K562 (cell line): ENCODE results near the gene LHPP. TPM values are rescaled to one million over a fixed set of nuclear protein-coding genes. Genes with fewer than 3 reads are reported as not detected.

Experiments
- ATAC-seq: fragments of 200-7000 bp; cut with Tn5 transposase; 3 replicates; pipeline ENCODE4 v1.9.1; 2020; ENCODE audit warnings: moderate library complexity
- BruUV-seq: library from RNA; stranded (reverse); fragments of 400-500 nt; replicated peaks from 2 replicates; lab custom pipeline; 2021; lab: Mats Ljungman, UMichigan
- CTCF ChIA-PET: fragments of 300-600 bp; formaldehyde crosslinking; extraction: SDS; loops from one replicate; lab custom pipeline; 2021; ENCODE audit warnings: low intra/inter-chr PET ratio; lab: Yijun Ruan, JAX
- POLR2A ChIA-PET: fragments of 300-600, 350-650 bp; sonication (Branson Sonifier 250); formaldehyde crosslinking; extraction: SDS; loops from one replicate; lab custom pipeline; 2021; ENCODE audit warnings: antibody characterized with exemption, inconsistent platforms; lab: Yijun Ruan, JAX
- DNase-seq, 4 experiments: peaks; one replicate each; pipeline versions ENCODE4 v3.0.0 to v3.0.0-alpha.2; 2011 to 2018; ENCODE audit warnings: low spot score in 3 of 4, mixed read lengths in 3 of 4; ENCODE audit errors: extremely low read depth in 1 of 4
- FAIRE-seq: peaks from 2 replicates; lab custom pipeline; 2011; peaks lifted over from hg19 to GRCh38; lab: Jason Lieb, UNC
- H2AFZ ChIP-seq: 2 replicates; pipeline ENCODE4 v1.6.0; 2011; ENCODE audit warnings: low read depth, low read length, control low read depth, inconsistent platforms
- H3K27ac ChIP-seq: fragments of 200-600 bp; 3 replicates; pipeline ENCODE4 v1.8.0; 2011; ENCODE audit warnings: low read depth, mild to moderate bottlenecking, control low read depth, inconsistent platforms, low read length, moderate library complexity, mixed read lengths; ENCODE audit errors: extremely low read depth
- H3K27me3 ChIP-seq, 2 experiments: fragments of 300-600 bp in 1 of 2; 2 replicates in 1 of 2; 3 replicates in 1 of 2; pipeline versions ENCODE4 v1.6.0 to v1.8.0; 2011; ENCODE audit warnings: inconsistent platforms in 2 of 2, low read length in 2 of 2, mild to moderate bottlenecking in 1 of 2, mixed read lengths in 1 of 2, moderate library complexity in 1 of 2; ENCODE audit not compliant: control insufficient read depth in 2 of 2, insufficient read depth in 2 of 2
- H3K36me3 ChIP-seq: fragments of 300-600 bp; 3 replicates; pipeline ENCODE4 v1.8.0; 2011; ENCODE audit warnings: mild to moderate bottlenecking, low read length, inconsistent platforms; ENCODE audit not compliant: control insufficient read depth, insufficient read depth
- H3K4me1 ChIP-seq, 2 experiments: fragments of 200-600 bp in 1 of 2; replicated peaks in 1 of 2; 2 replicates in 1 of 2; 3 replicates in 1 of 2; pipeline versions ENCODE4 v1.5.1 to v1.8.0; 2011; ENCODE audit warnings: inconsistent platforms in 2 of 2, low read length in 2 of 2, mild to moderate bottlenecking in 1 of 2, mixed read lengths in 1 of 2, moderate library complexity in 1 of 2; ENCODE audit not compliant: control insufficient read depth in 2 of 2, insufficient read depth in 2 of 2
- H3K4me2 ChIP-seq: 2 replicates; pipeline ENCODE4 v1.6.1; 2011; ENCODE audit warnings: low read length, control low read depth, inconsistent platforms, mixed read lengths; ENCODE audit not compliant: insufficient read depth
- H3K4me3 ChIP-seq: fragments of 200-600 bp; sonication (generic), shearing (Covaris generic); 2 replicates; pipeline ENCODE4 v1.5.1; 2016; ENCODE audit warnings: control low read depth, inconsistent platforms
- H3K79me2 ChIP-seq: fragments of 200-600 bp; 3 replicates; pipeline ENCODE4 v1.8.0; 2011; ENCODE audit warnings: low read length, inconsistent platforms; ENCODE audit not compliant: control insufficient read depth, insufficient read depth
- H3K9ac ChIP-seq, 2 experiments: 2 replicates each; pipeline versions ENCODE4 v1.6.0 to v1.6.1; 2011; ENCODE audit warnings: low read depth in 2 of 2, low read length in 2 of 2, control low read depth in 1 of 2, inconsistent platforms in 1 of 2, mild to moderate bottlenecking in 1 of 2, mixed read lengths in 1 of 2; ENCODE audit not compliant: insufficient read depth in 1 of 2
- H3K9me1 ChIP-seq: one replicate; pipeline ENCODE4 v1.6.0; 2011; ENCODE audit warnings: inconsistent platforms, mild to moderate bottlenecking, low read length, moderate library complexity; ENCODE audit not compliant: control insufficient read depth, insufficient read depth
- H3K9me3 ChIP-seq: replicated peaks from 2 replicates; pipeline ENCODE4 v1.5.1; 2011; ENCODE audit warnings: low read depth, low read length, inconsistent platforms; ENCODE audit not compliant: control insufficient read depth, insufficient read depth
- H4K20me1 ChIP-seq: replicated peaks from 2 replicates; pipeline ENCODE4 v1.6.1; 2011; ENCODE audit warnings: low read length, inconsistent platforms, mixed read lengths; ENCODE audit not compliant: control insufficient read depth, insufficient read depth
- CXXC5 ChIP-seq: fragments of 250-450 bp; sonication (Bioruptor Pico); IDR thresholded peaks from 2 replicates; pipeline ENCODE4 v1.8.0; 2022; ENCODE audit warnings: inconsistent platforms, mild to moderate bottlenecking, moderate library complexity
- ELF4 ChIP-seq: fragments of 450-650 bp; formaldehyde crosslinking; IDR thresholded peaks from 2 replicates; pipeline ENCODE4 v1.4.0; 2022; ENCODE audit warnings: missing genetic modification characterization
- EWSR1 ChIP-seq: fragments of 450-650 bp; IDR thresholded peaks from 2 replicates; pipeline ENCODE4 v1.6.1; 2018; ENCODE audit warnings: borderline replicate concordance, mild to moderate bottlenecking, low read depth, moderate library complexity; ENCODE audit not compliant: partially characterized antibody
- MAFG ChIP-seq: fragments of 450-650 bp; conservative IDR thresholded peaks from 2 replicates; pipeline ENCODE4 v1.6.1; 2016; ENCODE audit warnings: missing genetic modification characterization, missing compliant biosample characterization
- MIER1 ChIP-seq: fragments of 450-650 bp; IDR thresholded peaks from 2 replicates; pipeline ENCODE4 v1.6.1; 2016; ENCODE audit warnings: antibody characterized with exemption, mild to moderate bottlenecking, low read depth
- MTF1 ChIP-seq: fragments of 250-450 bp; sonication (Bioruptor Pico); IDR thresholded peaks from 2 replicates; pipeline ENCODE4 v1.9.0; 2021; ENCODE audit warnings: moderate library complexity, mild to moderate bottlenecking, inconsistent platforms, borderline replicate concordance
- RBM39 ChIP-seq: fragments of 200-400 bp; formaldehyde crosslinking; optimal IDR thresholded peaks from 2 replicates; pipeline ENCODE3; 2018; ENCODE audit warnings: low read depth, low read length
- SNRNP70 ChIP-seq: fragments of 200-400 bp; formaldehyde crosslinking; optimal IDR thresholded peaks from 2 replicates; pipeline ENCODE3; 2017; ENCODE audit warnings: low read depth, low read length
- ZFP36 ChIP-seq: fragments of 150-350 bp; IDR thresholded peaks from 2 replicates; pipeline ENCODE4 v1.6.1; 2018; ENCODE audit warnings: low read length, low read depth; ENCODE audit not compliant: partially characterized antibody
- WGBS: fragments of 100-300 bp; shearing (Covaris generic); methylation state at CpG from one replicate; pipeline ENCODE4 v1.1.6; 2016; ENCODE audit warnings: low coverage, mixed read lengths; ENCODE audit not compliant: insufficient coverage; ENCODE audit errors: missing lambda C conversion rate; 5-methylcytosine and 5-hydroxymethylcytosine counted together
- in situ Hi-C: fragments of 300-500 bp; cut with MboI; formaldehyde crosslinking; loops from 4 replicates; pipeline ENCODE4 v1.15.0; 2018; ENCODE audit warnings: inconsistent platforms, mixed read lengths
- intact Hi-C: fragments of 100-400 bp; cut with micrococcal nuclease; formaldehyde crosslinking; loops from 2 replicates; pipeline ENCODE4 v1.14.2; 2022
- polyA plus RNA-seq, 8 experiments: library from polyadenylated mRNA; depleted of rRNA in 4 of 8; stranded (reverse) in 5 of 8; unstranded in 3 of 8; fragments of >200 nt; fragmentation: Nextera tagmentation in 2 of 8; fragmentation: Illumina TruSeq in 1 of 8; extraction: Ambion mirVana in 2 of 8; extraction: Trizol in 1 of 8; gene quantifications; 2 replicates each; pipeline versions ENCODE4 v1.2.1 to v1.2.3, GENCODE V29; 2011 to 2014; ENCODE audit warnings: inconsistent platforms in 1 of 8, missing spikeins in 1 of 8
- total RNA-seq, 7 experiments: library from RNA; depleted of rRNA in 6 of 7; stranded (reverse); fragments of >200 nt in 6 of 7; fragmentation: Illumina TruSeq in 2 of 7; extraction: Trizol in 2 of 7; gene quantifications; 2 replicates each; pipeline versions ENCODE4 v1.2.1 to v1.2.3, GENCODE V29; 2011 to 2021; ENCODE audit warnings: low replicate concordance in 1 of 7

LHPP gene
- total and polyA plus RNA-seq, 9 of the 15 experiments (the other 6 are each of a cell fraction or from before 2014, with no cell fraction given), result 0.34 to 7.4 (median 3.0) TPM

- TF ChIP-seq MTF1 (no peak), MAFG (tag) (no peak), ELF4 (no peak), EWSR1 (no peak), MIER1 (no peak), CXXC5 (CRISPR knock-in tag) (no peak), SNRNP70 (no peak)
These were observed 143.4 kb downstream of the LHPP start (continued) for GRCh38 chr10:124605001-124605370.

- FAIRE-seq (no peak), ATAC-seq (no peak), DNase-seq (no peak)
- peaks cover 0 to 41% of the 10 kb centered on the region in 2 experiments; a peak in 2 of 5 replicates for H3K4me1 ChIP-seq
- no peak overlapping the region for H3K27ac ChIP-seq
- H3K9me1 ChIP-seq, result peaks cover 3% of the 10 kb centered on the region
- BruUV-seq, result no TSS peak
- in situ Hi-C loops (no loop called here), intact Hi-C loops (no loop called here)
- ChIA-PET CTCF (no interaction called here), POLR2A (interaction anchor here (0.6 kb wide), 1 partner anchor 60 kb away, joined by 3 read pairs; no protein-coding TSS in a partner anchor)
- H3K36me3 ChIP-seq, result no peaks in the 10 kb centered on the region
- no peaks in the 10 kb centered on the region for H3K79me2 ChIP-seq
- H3K9ac ChIP-seq, result no peak overlapping the region
- H3K4me2 ChIP-seq, result no peak overlapping the region
- TF ChIP-seq ZFP36, result peak; percentile 19
- TF ChIP-seq RBM39, result no peak
- no peaks in the 10 kb centered on the region for H3K27me3 ChIP-seq
- no peaks in the 10 kb centered on the region for H4K20me1 ChIP-seq
- no peak overlapping the region for H2AFZ ChIP-seq
- WGBS, result 20% methylated on average over 1 of the region's 5 CpGs
- no peak overlapping the region for H3K4me3 ChIP-seq
- no peaks in the 10 kb centered on the region for H3K9me3 ChIP-seq
These were observed 143.8 kb downstream of the LHPP start for GRCh38 chr10:124605481-124605855.
